ENCODE results near the gene LGI1. TPM values are rescaled to one million over a fixed set of nuclear protein-coding genes. Genes with fewer than 3 reads are reported as not detected.

LGI1 gene
- total RNA-seq, 2 experiments from 2014 or later: not detected

- Mint-ChIP-seq H3K4me1 (ENCODE audit: low read depth) (peaks cover 11% of the 10 kb centered on the region), H3K36me3 (ENCODE audit: low read depth) (no peaks in the 10 kb centered on the region), H3K27ac (no peak overlapping the region), H3K27me3 (ENCODE audit: low read depth) (peaks cover 33% of the 10 kb centered on the region), H3K4me3 (no peak overlapping the region), H3K9me3 (no peaks in the 10 kb centered on the region)
- no peak for DNase-seq
- CTCF ChIA-PET: interaction anchor here (0.6 kb wide), 1 partner anchor 202 kb away, joined by 3 read pairs; no protein-coding TSS in a partner anchor
- intact Hi-C loops (cut with micrococcal nuclease): no loop called here
Measured at GRCh38 chr10:93757136-93757535, 600 bp upstream of the LGI1 start.

- DNase-seq: no peak
- H3K27ac Mint-ChIP-seq: no peak overlapping the region
- no peaks in the 10 kb centered on the region for H3K36me3 Mint-ChIP-seq (ENCODE audit: low read depth)
- CTCF ChIA-PET: no interaction called here
- no peak overlapping the region for H3K4me3 Mint-ChIP-seq
- no peaks in the 10 kb centered on the region for H3K9me3 Mint-ChIP-seq
- intact Hi-C loops (cut with micrococcal nuclease): no loop called here
- H3K27me3 Mint-ChIP-seq (ENCODE audit: low read depth): peaks cover 38% of the 10 kb centered on the region
- peaks cover 11% of the 10 kb centered on the region for H3K4me1 Mint-ChIP-seq (ENCODE audit: low read depth)
Measured at GRCh38 chr10:93758508-93758885, 761 bp downstream of the LGI1 start.

DNA sequence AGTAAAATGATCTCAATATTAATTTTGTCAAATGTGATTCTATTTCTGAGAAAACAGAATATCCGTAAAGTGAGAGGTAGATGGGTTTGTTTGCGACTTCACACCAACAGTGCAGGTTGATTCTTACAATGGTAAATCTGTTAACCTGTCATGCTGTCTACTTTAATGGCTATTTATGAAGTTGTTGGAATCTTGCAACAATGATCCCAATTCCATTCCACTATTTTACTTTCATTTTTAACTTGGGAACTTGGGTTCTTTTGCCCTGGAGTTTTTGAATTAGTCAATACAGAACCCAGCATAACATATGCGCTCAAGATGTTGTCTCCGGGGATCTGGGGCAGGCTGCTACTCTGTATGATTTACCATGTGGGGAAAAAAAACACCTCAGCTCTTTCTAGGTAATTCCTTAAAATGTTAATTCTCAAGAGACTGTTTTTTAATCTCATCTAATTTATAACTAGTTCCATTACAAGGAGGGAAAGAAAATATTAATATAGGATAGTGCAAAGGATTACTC lies 1.2 kb downstream of the LGI1 start:
- intact Hi-C loops (cut with micrococcal nuclease): no loop called here
- H3K9me3 Mint-ChIP-seq: no peaks in the 10 kb centered on the region
- no peak overlapping the region for H3K4me3 Mint-ChIP-seq
- no peak overlapping the region for H3K27ac Mint-ChIP-seq
- H3K27me3 Mint-ChIP-seq (ENCODE audit: low read depth): peaks cover 38% of the 10 kb centered on the region
- H3K4me1 Mint-ChIP-seq (ENCODE audit: low read depth): peaks cover 11% of the 10 kb centered on the region
- no peak for DNase-seq
- CTCF ChIA-PET: interaction anchor here (0.6 to 1.3 kb wide), 2 partner anchors 47 to 78 kb away, joined by 3 to 6 read pairs; no protein-coding TSS in a partner anchor
- no peaks in the 10 kb centered on the region for H3K36me3 Mint-ChIP-seq (ENCODE audit: low read depth)

DNA sequence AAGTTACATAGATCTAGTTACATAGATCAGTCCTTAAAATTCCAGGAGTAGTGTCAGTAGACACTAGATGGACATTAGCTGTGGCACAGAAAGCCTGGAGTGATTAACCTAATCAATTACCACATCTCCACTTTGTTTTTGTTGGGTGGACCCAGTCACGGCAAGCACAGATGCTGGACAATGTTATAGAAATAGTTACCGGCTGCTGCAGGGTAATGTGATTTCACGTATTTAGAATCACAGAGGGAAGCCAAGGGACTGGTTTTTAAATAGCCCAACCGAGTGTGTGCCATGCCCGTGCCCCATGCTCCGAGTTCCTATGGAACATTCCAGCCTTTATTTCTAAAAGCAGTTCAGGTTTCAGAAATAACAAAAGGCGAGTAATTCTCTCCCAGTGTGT lies 2.8 kb downstream of the LGI1 start:
- H3K27ac Mint-ChIP-seq: no peak overlapping the region
- H3K4me3 Mint-ChIP-seq: no peak overlapping the region
- CTCF ChIA-PET: interaction anchor here (1.3 kb wide), 1 partner anchor 80 kb away, joined by 3 read pairs; no protein-coding TSS in a partner anchor
- H3K4me1 Mint-ChIP-seq (ENCODE audit: low read depth): peaks cover 7% of the 10 kb centered on the region
- DNase-seq: no peak
- H3K27me3 Mint-ChIP-seq (ENCODE audit: low read depth): peaks cover 38% of the 10 kb centered on the region
- H3K9me3 Mint-ChIP-seq: no peaks in the 10 kb centered on the region
- intact Hi-C loops (cut with micrococcal nuclease): no loop called here
- H3K36me3 Mint-ChIP-seq (ENCODE audit: low read depth): no peaks in the 10 kb centered on the region

DNA sequence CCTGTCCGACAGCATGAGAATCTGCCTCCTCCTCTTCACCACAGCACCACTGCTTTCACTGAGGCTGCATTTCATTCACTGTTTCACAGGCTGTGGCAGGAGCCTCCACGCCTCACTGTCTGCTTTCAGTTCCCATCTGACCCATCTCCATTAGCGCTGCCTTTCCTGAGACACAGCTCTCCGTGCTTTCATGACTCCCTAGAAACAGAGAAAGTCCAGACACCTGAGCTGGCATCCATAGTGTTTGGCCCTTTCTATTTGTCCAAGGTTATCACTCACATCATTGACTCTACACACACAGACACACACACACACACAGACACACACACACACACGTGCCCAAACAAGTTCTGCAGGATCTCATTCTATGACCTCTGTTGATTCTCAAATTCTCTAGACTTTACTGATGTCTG lies 5.2 kb downstream of the LGI1 start:
- CTCF ChIA-PET: no interaction called here
- peaks cover 2% of the 10 kb centered on the region for H3K4me1 Mint-ChIP-seq (ENCODE audit: low read depth)

DNA sequence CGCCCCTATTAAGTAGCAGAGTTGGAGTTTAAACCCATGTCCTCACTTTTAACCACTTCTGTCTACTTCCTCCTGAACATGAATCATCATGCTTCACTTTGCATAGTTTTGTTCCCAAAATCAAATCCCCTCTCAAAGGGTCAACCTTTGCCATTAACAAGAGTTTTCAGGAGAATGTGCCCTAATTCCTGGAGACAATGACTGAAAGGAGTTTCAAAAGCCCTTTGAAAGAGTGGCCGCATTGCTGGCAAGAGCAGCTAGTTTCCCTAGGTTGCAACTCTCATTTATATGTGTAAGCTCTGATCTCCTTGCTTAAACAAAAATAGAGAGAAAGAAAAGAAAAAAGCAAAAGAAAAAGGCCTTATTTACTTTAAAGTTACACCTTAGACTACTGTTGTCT lies 9.2 kb downstream of the LGI1 start:
- Mint-ChIP-seq H3K4me3 (no peak overlapping the region), H3K36me3 (ENCODE audit: low read depth) (no peaks in the 10 kb centered on the region), H3K4me1 (ENCODE audit: low read depth) (no peaks in the 10 kb centered on the region), H3K27ac (no peak overlapping the region), H3K27me3 (ENCODE audit: low read depth) (peaks cover 10% of the 10 kb centered on the region), H3K9me3 (no peaks in the 10 kb centered on the region)
- intact Hi-C loops (cut with micrococcal nuclease): no loop called here
- CTCF ChIA-PET: no interaction called here
- no peak for DNase-seq

More for the DNA sequence above, 5.2 kb downstream of the LGI1 start:
- Mint-ChIP-seq H3K9me3 (no peaks in the 10 kb centered on the region), H3K27me3 (ENCODE audit: low read depth) (peaks cover 31% of the 10 kb centered on the region), H3K36me3 (ENCODE audit: low read depth) (no peaks in the 10 kb centered on the region), H3K27ac (no peak overlapping the region), H3K4me3 (no peak overlapping the region)
- no peak for DNase-seq
- intact Hi-C loops (cut with micrococcal nuclease): no loop called here

DNA sequence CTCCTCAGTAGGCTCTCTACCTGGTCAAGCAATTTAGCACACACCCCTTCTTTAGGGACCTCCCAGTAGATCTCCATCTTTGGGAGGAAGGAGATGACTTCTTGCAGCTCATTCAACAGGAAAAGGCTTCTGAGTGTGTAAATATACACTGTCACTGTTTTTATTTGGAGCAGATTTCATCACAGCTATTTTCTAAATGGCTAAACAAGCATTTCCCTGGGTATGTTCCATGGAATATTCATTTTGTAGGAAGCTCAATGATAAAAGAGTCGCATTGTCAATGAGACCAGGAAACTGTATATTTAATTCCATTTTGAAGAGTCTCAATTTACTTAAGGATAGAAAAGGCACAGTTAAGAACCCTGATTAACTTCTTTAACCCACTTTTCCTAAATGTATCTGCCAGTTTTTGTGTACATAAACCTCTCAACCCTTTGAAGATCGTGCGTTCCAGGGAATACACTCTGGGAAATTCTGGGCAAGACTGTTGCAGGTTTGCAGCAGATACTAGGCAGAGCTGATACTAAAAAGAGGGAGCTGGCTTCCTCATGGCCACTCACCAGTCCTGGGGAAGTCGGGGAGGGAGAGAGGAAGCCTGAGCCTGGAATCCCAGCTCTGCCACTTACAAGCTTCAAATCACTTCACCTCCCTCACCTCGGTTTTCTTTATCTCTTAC lies 10.1 kb downstream of the LGI1 start:
- DNase-seq: no peak
- H3K27me3 Mint-ChIP-seq (ENCODE audit: low read depth): peaks cover 9% of the 10 kb centered on the region
- H3K36me3 Mint-ChIP-seq (ENCODE audit: low read depth): no peaks in the 10 kb centered on the region
- intact Hi-C loops (cut with micrococcal nuclease): no loop called here
- H3K27ac Mint-ChIP-seq: no peak overlapping the region
- H3K9me3 Mint-ChIP-seq: no peaks in the 10 kb centered on the region
- CTCF ChIA-PET: interaction anchor here (0.6 kb wide), 1 partner anchor 1251 kb away, joined by 3 read pairs; no protein-coding TSS in a partner anchor
- no peak overlapping the region for H3K4me3 Mint-ChIP-seq
- H3K4me1 Mint-ChIP-seq (ENCODE audit: low read depth): no peaks in the 10 kb centered on the region

DNA sequence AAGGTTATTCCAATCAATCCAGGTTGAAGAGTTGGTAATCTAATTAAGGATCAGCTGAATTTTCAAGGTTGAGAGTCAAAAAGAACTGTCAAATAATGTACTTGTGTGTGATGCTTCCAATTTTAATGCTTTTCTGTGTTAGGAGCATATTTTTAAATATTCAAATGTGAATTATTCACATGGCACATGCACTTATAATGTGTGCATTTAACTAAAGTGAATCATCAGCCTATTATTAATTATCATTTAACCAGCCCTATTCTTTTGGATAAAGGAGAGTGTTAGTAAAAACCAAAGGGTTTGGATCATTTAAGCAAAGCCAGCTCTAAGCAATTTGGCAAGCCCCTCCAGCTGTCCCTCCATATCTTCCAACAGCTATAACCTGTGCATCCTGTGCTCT lies 11.2 kb downstream of the LGI1 start:
- Mint-ChIP-seq H3K27me3 (ENCODE audit: low read depth) (peaks cover 5% of the 10 kb centered on the region), H3K4me3 (no peak overlapping the region), H3K4me1 (ENCODE audit: low read depth) (no peaks in the 10 kb centered on the region), H3K27ac (no peak overlapping the region), H3K9me3 (no peaks in the 10 kb centered on the region), H3K36me3 (ENCODE audit: low read depth) (no peaks in the 10 kb centered on the region)
- CTCF ChIA-PET: no interaction called here
- intact Hi-C loops (cut with micrococcal nuclease): no loop called here
- no peak for DNase-seq

DNA sequence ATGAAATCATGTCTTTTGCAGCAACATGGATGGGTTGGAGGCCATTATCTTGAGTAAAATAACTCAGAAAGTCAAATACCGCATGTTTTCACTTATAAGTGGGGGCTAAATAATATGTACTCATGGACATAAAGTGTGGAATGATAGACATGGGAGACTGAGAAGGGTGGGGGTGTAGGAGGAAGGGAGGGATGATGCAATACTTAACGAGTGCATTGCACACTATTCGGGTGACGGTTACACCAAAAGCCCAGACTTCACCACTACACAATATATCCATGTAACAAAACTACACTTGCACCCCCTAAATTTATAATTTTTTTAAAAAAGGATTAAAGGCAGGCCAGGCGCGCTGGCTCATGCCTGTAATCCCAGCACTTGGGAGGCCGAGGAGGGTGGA lies 13.6 kb downstream of the LGI1 start:
- no peaks in the 10 kb centered on the region for H3K36me3 Mint-ChIP-seq (ENCODE audit: low read depth)
- H3K27ac Mint-ChIP-seq: no peak overlapping the region
- no peak for DNase-seq
- no peak overlapping the region for H3K4me3 Mint-ChIP-seq
- intact Hi-C loops (cut with micrococcal nuclease): no loop called here
- peaks cover 10% of the 10 kb centered on the region for H3K27me3 Mint-ChIP-seq (ENCODE audit: low read depth)
- CTCF ChIA-PET: no interaction called here
- H3K9me3 Mint-ChIP-seq: no peaks in the 10 kb centered on the region
- H3K4me1 Mint-ChIP-seq (ENCODE audit: low read depth): no peaks in the 10 kb centered on the region

- CTCF ChIA-PET: no interaction called here
- H3K9me3 Mint-ChIP-seq: no peaks in the 10 kb centered on the region
- no peak for DNase-seq
Measured at GRCh38 chr10:93773120-93773519, 15.4 kb downstream of the LGI1 start.

DNA sequence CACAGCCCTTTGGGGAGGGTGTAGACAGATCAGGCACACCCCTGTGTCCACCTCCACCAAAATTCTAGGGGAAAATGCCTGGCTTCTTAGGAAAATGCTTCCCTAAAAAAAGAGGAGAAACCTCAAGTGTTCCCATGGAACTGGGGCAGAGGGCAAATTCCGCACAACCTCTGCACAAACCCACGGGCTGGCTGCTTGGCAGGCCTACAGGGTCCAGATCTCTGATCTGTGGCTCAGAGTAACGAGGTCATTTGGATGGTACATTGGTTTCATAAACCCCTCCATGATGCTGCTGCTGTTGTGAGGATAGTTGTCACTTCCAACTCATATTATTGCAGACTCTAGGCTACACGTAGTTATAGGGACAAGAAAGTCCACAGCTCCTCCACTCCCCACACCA lies 16.0 kb downstream of the LGI1 start:
- H3K9me3 Mint-ChIP-seq: no peaks in the 10 kb centered on the region

More at GRCh38 chr10:93773120-93773519, 15.4 kb downstream of the LGI1 start:
- H3K4me1 Mint-ChIP-seq (ENCODE audit: low read depth): no peaks in the 10 kb centered on the region
- no peak overlapping the region for H3K4me3 Mint-ChIP-seq
- intact Hi-C loops (cut with micrococcal nuclease): no loop called here
- no peaks in the 10 kb centered on the region for H3K36me3 Mint-ChIP-seq (ENCODE audit: low read depth)
- no peak overlapping the region for H3K27ac Mint-ChIP-seq
- H3K27me3 Mint-ChIP-seq (ENCODE audit: low read depth): peaks cover 10% of the 10 kb centered on the region

DNA sequence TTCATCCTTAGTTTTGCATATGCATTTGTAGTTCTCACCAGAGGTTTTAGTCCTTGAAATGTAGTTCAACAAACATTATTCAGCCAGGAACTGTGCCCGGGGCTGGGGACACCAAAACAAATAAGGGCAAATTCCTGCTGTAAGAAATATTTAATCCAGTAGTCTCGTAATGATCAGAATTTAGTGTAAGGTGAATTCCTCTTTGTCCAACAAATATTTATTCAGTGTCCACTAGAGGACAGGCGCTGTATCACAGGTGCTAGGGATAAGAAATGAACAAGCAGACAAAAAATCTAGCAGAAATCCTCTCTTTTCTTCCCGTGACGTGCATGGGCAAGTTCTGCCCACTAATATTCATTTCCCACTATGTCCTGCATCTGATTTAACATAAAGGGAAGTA lies 17.6 kb downstream of the LGI1 start:
- CTCF ChIA-PET: no interaction called here
- H3K4me3 Mint-ChIP-seq: no peak overlapping the region
- H3K4me1 Mint-ChIP-seq (ENCODE audit: low read depth): no peaks in the 10 kb centered on the region
- intact Hi-C loops (cut with micrococcal nuclease): no loop called here
- no peaks in the 10 kb centered on the region for H3K9me3 Mint-ChIP-seq
- H3K27me3 Mint-ChIP-seq (ENCODE audit: low read depth): peaks cover 7% of the 10 kb centered on the region
- DNase-seq: no peak
- H3K36me3 Mint-ChIP-seq (ENCODE audit: low read depth): no peaks in the 10 kb centered on the region
- no peak overlapping the region for H3K27ac Mint-ChIP-seq

More for the DNA sequence above, 16.0 kb downstream of the LGI1 start:
- H3K4me1 Mint-ChIP-seq (ENCODE audit: low read depth): no peaks in the 10 kb centered on the region
- CTCF ChIA-PET: no interaction called here
- no peak for DNase-seq
- intact Hi-C loops (cut with micrococcal nuclease): no loop called here
- H3K27ac Mint-ChIP-seq: no peak overlapping the region
- H3K4me3 Mint-ChIP-seq: no peak overlapping the region
- H3K36me3 Mint-ChIP-seq (ENCODE audit: low read depth): no peaks in the 10 kb centered on the region
- peaks cover 10% of the 10 kb centered on the region for H3K27me3 Mint-ChIP-seq (ENCODE audit: low read depth)

- Mint-ChIP-seq H3K4me3 (no peak overlapping the region), H3K9me3 (no peaks in the 10 kb centered on the region), H3K36me3 (ENCODE audit: low read depth) (no peaks in the 10 kb centered on the region), H3K4me1 (ENCODE audit: low read depth) (no peaks in the 10 kb centered on the region), H3K27ac (no peak overlapping the region), H3K27me3 (ENCODE audit: low read depth) (peaks cover 5% of the 10 kb centered on the region)
- CTCF ChIA-PET: no interaction called here
- no peak for DNase-seq
- intact Hi-C loops (cut with micrococcal nuclease): no loop called here
Measured at GRCh38 chr10:93777092-93777491, 19.4 kb downstream of the LGI1 start.
